K562 (cell line): Measurements from ENCODE around the gene SNUPN. TPM values are rescaled to one million over a fixed set of nuclear protein-coding genes. Genes with fewer than 3 reads are reported as not detected.

Experiments
- ARHGAP35 ChIP-seq: fragments of 450-650 bp; IDR thresholded peaks from 2 replicates; pipeline ENCODE4 v1.6.1; 2018; ENCODE audit not compliant: partially characterized antibody
- ARID1B ChIP-seq: fragments of 450-650 bp; IDR thresholded peaks from 2 replicates; pipeline ENCODE4 v1.6.1; 2016; ENCODE audit warnings: antibody characterized with exemption, mild to moderate bottlenecking, inconsistent platforms
- BRD4 ChIP-seq: fragments of 200-600 bp; sonication (generic); IDR thresholded peaks from 2 replicates; pipeline ENCODE4 v1.6.1; 2017; ENCODE audit warnings: inconsistent platforms
- CHCHD3 ChIP-seq: fragments of 250-450 bp; sonication (Bioruptor Pico); IDR thresholded peaks from 2 replicates; pipeline ENCODE4 v2.1.2; 2022; ENCODE audit warnings: mild to moderate bottlenecking
- DPF2 ChIP-seq: fragments of 450-650 bp; IDR thresholded peaks from 2 replicates; pipeline ENCODE4 v1.6.1; 2016
- ETS2 ChIP-seq: IDR thresholded peaks from 2 replicates; pipeline ENCODE4 v1.6.1; 2016; ENCODE audit warnings: borderline replicate concordance, missing genetic modification characterization, mild to moderate bottlenecking, moderate library complexity, missing compliant biosample characterization; ENCODE audit not compliant: poor library complexity, severe bottlenecking
- HCFC1 ChIP-seq: IDR thresholded peaks from 2 replicates; pipeline ENCODE4 v1.6.1; 2012; ENCODE audit warnings: low read depth, low read length, improper control_type of control experiment
- HDAC1 ChIP-seq, 2 experiments: fragments of 450-650 bp; IDR thresholded peaks; 2 replicates each; pipeline ENCODE4 v1.6.1; 2016 to 2017; ENCODE audit warnings: inconsistent platforms in 1 of 2, mild to moderate bottlenecking in 1 of 2, moderate library complexity in 1 of 2
- LCOR ChIP-seq: sonication (generic); formaldehyde crosslinking; IDR thresholded peaks from 2 replicates; pipeline ENCODE4 v1.8.0; 2022; ENCODE audit warnings: mild to moderate bottlenecking, missing genetic modification reagents
- MXI1 ChIP-seq: IDR thresholded peaks from 2 replicates; pipeline ENCODE4 v1.6.1; 2011; ENCODE audit warnings: low read depth, mild to moderate bottlenecking, improper control_type of control experiment, low read length
- NFE2L1 ChIP-seq: fragments of 450-650 bp; IDR thresholded peaks from 2 replicates; pipeline ENCODE4 v1.6.1; 2016; ENCODE audit warnings: missing genetic modification characterization, low read depth, mild to moderate bottlenecking, missing compliant biosample characterization, moderate library complexity, borderline replicate concordance
- NR2F6 ChIP-seq: fragments of 450-650 bp; formaldehyde crosslinking; IDR thresholded peaks from 2 replicates; pipeline ENCODE4 v1.4.0; 2020; ENCODE audit warnings: mild to moderate bottlenecking
- SMAD4 ChIP-seq: fragments of 250-450 bp; sonication (Bioruptor Pico); conservative IDR thresholded peaks from 2 replicates; pipeline ENCODE4 v1.8.0; 2021; ENCODE audit warnings: inconsistent platforms, mild to moderate bottlenecking, moderate library complexity
- SMARCB1 ChIP-seq: IDR thresholded peaks from 2 replicates; pipeline ENCODE4 v1.6.1; 2011; ENCODE audit warnings: improper control_type of control experiment, low read depth; ENCODE audit not compliant: insufficient read length
- ZC3H11A ChIP-seq: IDR thresholded peaks from 2 replicates; pipeline ENCODE4 v1.6.1; 2012; ENCODE audit warnings: low read depth, low read length, improper control_type of control experiment
- ZFPM2 ChIP-seq: fragments of 250-450 bp; sonication (Bioruptor Pico); IDR thresholded peaks from 2 replicates; pipeline ENCODE4 v1.5.1; 2022; ENCODE audit warnings: mild to moderate bottlenecking
- ZNF57 ChIP-seq: fragments of 450-650 bp; formaldehyde crosslinking; IDR thresholded peaks from 2 replicates; pipeline ENCODE4 v1.4.0; 2020; ENCODE audit warnings: mild to moderate bottlenecking, moderate library complexity
- ZNF583 ChIP-seq: fragments of 250-450 bp; sonication (Bioruptor Pico); IDR thresholded peaks from 2 replicates; pipeline ENCODE4 v1.4.0; 2020
- ZNF707 ChIP-seq: fragments of 250-450 bp; sonication (Bioruptor Pico); conservative IDR thresholded peaks from 2 replicates; pipeline ENCODE4 v1.8.0; 2022; ENCODE audit warnings: inconsistent platforms, mild to moderate bottlenecking, moderate library complexity
- polyA plus RNA-seq, 8 experiments: library from polyadenylated mRNA; depleted of rRNA in 4 of 8; stranded (reverse) in 5 of 8; unstranded in 3 of 8; fragments of >200 nt; fragmentation: Nextera tagmentation in 2 of 8; fragmentation: Illumina TruSeq in 1 of 8; extraction: Ambion mirVana in 2 of 8; extraction: Trizol in 1 of 8; gene quantifications; 2 replicates each; pipeline versions ENCODE4 v1.2.1 to v1.2.3, GENCODE V29; 2011 to 2014; ENCODE audit warnings: inconsistent platforms in 1 of 8, missing spikeins in 1 of 8
- total RNA-seq, 7 experiments: library from RNA; depleted of rRNA in 6 of 7; stranded (reverse); fragments of >200 nt in 6 of 7; fragmentation: Illumina TruSeq in 2 of 7; extraction: Trizol in 2 of 7; gene quantifications; 2 replicates each; pipeline versions ENCODE4 v1.2.1 to v1.2.3, GENCODE V29; 2011 to 2021; ENCODE audit warnings: low replicate concordance in 1 of 7
- TF ChIP-seq, protein P1 (sequence below): fragments of 200-800 bp; sonication (Bioruptor generic); IDR thresholded peaks from 2 replicates; pipeline ENCODE4 v1.6.1; 2016; ENCODE audit warnings: missing genetic modification characterization, missing compliant biosample characterization
- TF ChIP-seq, protein P2 (sequence below): fragments of 450-650 bp; formaldehyde crosslinking; IDR thresholded peaks from 2 replicates; pipeline ENCODE4 v1.4.0; 2020; ENCODE audit warnings: mild to moderate bottlenecking, moderate library complexity
- TF ChIP-seq, protein P3 (sequence below): sonication (generic); formaldehyde crosslinking; IDR thresholded peaks from 2 replicates; pipeline ENCODE4 v1.9.0; 2022; ENCODE audit warnings: mild to moderate bottlenecking, missing genetic modification reagents

Gene SNUPN
- total and polyA plus RNA-seq, 9 of the 15 experiments (the other 6 are each of a cell fraction or from before 2014, with no cell fraction given): 32.2 to 78.3 (median 40.0) TPM

DNA sequence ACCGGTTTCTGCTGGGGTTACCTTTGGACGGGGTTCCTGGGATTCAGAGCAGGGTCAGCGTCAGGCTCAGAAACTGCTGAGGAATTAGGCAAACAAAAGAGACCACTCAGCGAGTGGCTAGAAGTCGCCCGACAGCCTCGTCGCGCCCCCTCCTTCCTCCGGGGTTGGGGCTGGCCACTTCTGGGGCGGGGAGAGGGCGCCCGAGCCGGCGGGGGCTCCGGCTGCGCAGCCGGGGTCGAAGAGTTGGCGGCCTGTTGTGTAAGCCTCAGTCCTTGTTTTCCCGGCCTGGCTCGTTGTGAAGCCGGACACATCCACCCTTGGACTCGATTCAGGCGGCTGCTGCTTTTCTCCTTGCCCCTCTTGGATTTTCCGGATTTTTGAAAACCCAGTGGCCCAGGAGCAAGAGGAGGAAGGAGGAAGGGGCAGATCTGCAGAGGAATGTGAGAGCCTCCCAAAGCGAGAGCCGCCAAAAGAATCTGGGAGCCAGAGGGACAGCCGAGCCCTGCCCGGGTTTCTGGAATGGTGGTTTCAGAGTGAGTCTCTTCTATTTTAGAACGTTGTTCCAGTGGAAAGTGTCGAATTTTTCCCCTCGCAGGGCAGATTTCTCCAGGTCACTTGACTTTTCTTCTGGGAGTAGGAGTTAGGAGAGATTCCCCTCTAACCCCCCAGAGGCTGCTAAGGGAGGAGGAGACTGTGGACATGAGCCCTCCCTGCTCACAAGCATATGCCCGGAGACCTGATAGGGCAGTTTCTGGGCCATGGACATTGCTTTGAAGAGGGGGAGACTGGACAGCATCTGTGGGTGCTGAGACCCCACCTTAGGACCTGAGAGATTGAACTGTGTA, 22.9 kb upstream of the SNUPN start (continued):
- TF ChIP-seq, protein P1, sequence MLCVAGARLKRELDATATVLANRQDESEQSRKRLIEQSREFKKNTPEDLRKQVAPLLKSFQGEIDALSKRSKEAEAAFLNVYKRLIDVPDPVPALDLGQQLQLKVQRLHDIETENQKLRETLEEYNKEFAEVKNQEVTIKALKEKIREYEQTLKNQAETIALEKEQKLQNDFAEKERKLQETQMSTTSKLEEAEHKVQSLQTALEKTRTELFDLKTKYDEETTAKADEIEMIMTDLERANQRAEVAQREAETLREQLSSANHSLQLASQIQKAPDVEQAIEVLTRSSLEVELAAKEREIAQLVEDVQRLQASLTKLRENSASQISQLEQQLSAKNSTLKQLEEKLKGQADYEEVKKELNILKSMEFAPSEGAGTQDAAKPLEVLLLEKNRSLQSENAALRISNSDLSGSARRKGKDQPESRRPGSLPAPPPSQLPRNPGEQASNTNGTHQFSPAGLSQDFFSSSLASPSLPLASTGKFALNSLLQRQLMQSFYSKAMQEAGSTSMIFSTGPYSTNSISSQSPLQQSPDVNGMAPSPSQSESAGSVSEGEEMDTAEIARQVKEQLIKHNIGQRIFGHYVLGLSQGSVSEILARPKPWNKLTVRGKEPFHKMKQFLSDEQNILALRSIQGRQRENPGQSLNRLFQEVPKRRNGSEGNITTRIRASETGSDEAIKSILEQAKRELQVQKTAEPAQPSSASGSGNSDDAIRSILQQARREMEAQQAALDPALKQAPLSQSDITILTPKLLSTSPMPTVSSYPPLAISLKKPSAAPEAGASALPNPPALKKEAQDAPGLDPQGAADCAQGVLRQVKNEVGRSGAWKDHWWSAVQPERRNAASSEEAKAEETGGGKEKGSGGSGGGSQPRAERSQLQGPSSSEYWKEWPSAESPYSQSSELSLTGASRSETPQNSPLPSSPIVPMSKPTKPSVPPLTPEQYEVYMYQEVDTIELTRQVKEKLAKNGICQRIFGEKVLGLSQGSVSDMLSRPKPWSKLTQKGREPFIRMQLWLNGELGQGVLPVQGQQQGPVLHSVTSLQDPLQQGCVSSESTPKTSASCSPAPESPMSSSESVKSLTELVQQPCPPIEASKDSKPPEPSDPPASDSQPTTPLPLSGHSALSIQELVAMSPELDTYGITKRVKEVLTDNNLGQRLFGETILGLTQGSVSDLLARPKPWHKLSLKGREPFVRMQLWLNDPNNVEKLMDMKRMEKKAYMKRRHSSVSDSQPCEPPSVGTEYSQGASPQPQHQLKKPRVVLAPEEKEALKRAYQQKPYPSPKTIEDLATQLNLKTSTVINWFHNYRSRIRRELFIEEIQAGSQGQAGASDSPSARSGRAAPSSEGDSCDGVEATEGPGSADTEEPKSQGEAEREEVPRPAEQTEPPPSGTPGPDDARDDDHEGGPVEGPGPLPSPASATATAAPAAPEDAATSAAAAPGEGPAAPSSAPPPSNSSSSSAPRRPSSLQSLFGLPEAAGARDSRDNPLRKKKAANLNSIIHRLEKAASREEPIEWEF (CRISPR knock-in tag): no peak
- TF ChIP-seq ZC3H11A (no peak), MXI1 (no peak), ZNF57 (no peak), LCOR (CRISPR knock-in tag) (no peak), ZNF707 (CRISPR knock-in tag) (no peak), ETS2 (tag) (no peak), CHCHD3 (no peak), ZNF583 (CRISPR knock-in tag) (0 out of 2 replicates have a peak, but pooled peaks have one; percentile 4), ZFPM2 (CRISPR knock-in tag) (no peak), BRD4 (no peak), HDAC1 (IDR thresholded peaks at IDR 0.05) (no peak), SMAD4 (CRISPR knock-in tag) (no peak), NR2F6 (CRISPR knock-in tag) (no peak), NFE2L1 (no peak), ARID1B (0 out of 2 replicates have a peak, but pooled peaks have one; percentile 27), ARHGAP35 (no peak), SMARCB1 (no peak), DPF2 (0 out of 2 replicates have a peak, but pooled peaks have one; percentile 36), HCFC1 (no peak)
- TF ChIP-seq, protein P2, sequence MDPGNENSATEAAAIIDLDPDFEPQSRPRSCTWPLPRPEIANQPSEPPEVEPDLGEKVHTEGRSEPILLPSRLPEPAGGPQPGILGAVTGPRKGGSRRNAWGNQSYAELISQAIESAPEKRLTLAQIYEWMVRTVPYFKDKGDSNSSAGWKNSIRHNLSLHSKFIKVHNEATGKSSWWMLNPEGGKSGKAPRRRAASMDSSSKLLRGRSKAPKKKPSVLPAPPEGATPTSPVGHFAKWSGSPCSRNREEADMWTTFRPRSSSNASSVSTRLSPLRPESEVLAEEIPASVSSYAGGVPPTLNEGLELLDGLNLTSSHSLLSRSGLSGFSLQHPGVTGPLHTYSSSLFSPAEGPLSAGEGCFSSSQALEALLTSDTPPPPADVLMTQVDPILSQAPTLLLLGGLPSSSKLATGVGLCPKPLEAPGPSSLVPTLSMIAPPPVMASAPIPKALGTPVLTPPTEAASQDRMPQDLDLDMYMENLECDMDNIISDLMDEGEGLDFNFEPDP: no peak
- TF ChIP-seq, protein P3, sequence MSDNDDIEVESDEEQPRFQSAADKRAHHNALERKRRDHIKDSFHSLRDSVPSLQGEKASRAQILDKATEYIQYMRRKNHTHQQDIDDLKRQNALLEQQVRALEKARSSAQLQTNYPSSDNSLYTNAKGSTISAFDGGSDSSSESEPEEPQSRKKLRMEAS (CRISPR knock-in tag): no peak
